ENCODE results near the gene TPRG1L.

The TPRG1L gene

GRCh38 chr1:3668585-3669300, 43.9 kb downstream of the TPRG1L start:
- DNase-seq = no peak

GRCh38 chr1:3669421-3669821, 44.6 kb downstream of the TPRG1L start:
- no peak for DNase-seq

- DNase-seq = no peak
Measured at GRCh38 chr1:3669971-3670431, 45.2 kb downstream of the TPRG1L start.

GRCh38 chr1:3670823-3671265, 46.0 kb downstream of the TPRG1L start:
- DNase-seq = no peak

- peak; percentile 17 for DNase-seq
Measured at GRCh38 chr1:3671371-3672180, 46.8 kb downstream of the TPRG1L start.

- no peak for DNase-seq
Measured at GRCh38 chr1:3672231-3672970, 47.6 kb downstream of the TPRG1L start.

- DNase-seq = no peak
Measured at GRCh38 chr1:3672971-3673361, 48.2 kb downstream of the TPRG1L start.

- DNase-seq = no peak
Measured at GRCh38 chr1:3673381-3674099, 48.7 kb downstream of the TPRG1L start.

- DNase-seq = no peak
Measured at GRCh38 chr1:3674100-3675094, 49.6 kb downstream of the TPRG1L start.

- no peak for DNase-seq
Measured at GRCh38 chr1:3675436-3675835, 50.6 kb downstream of the TPRG1L start.

- no peak for DNase-seq
Measured at GRCh38 chr1:3676581-3677470, 52.0 kb downstream of the TPRG1L start.

- DNase-seq = no peak
Measured at GRCh38 chr1:3677484-3677883, 52.7 kb downstream of the TPRG1L start.

GRCh38 chr1:3678361-3679097, 53.7 kb downstream of the TPRG1L start:
- DNase-seq = no peak

- DNase-seq = no peak
Measured at GRCh38 chr1:3679098-3679555, 54.3 kb downstream of the TPRG1L start.

All from fibroblast of skin of back (primary cell).